Measurements from ENCODE around the gene SSC5D. TPM values are rescaled to one million over a fixed set of nuclear protein-coding genes. Genes with fewer than 3 reads are reported as not detected.
A peak's percentile ranks its signal among the peaks of the same experiment; 100 is the strongest.

Gene SSC5D
- polyA plus RNA-seq (2013): 0.30 TPM

DNA sequence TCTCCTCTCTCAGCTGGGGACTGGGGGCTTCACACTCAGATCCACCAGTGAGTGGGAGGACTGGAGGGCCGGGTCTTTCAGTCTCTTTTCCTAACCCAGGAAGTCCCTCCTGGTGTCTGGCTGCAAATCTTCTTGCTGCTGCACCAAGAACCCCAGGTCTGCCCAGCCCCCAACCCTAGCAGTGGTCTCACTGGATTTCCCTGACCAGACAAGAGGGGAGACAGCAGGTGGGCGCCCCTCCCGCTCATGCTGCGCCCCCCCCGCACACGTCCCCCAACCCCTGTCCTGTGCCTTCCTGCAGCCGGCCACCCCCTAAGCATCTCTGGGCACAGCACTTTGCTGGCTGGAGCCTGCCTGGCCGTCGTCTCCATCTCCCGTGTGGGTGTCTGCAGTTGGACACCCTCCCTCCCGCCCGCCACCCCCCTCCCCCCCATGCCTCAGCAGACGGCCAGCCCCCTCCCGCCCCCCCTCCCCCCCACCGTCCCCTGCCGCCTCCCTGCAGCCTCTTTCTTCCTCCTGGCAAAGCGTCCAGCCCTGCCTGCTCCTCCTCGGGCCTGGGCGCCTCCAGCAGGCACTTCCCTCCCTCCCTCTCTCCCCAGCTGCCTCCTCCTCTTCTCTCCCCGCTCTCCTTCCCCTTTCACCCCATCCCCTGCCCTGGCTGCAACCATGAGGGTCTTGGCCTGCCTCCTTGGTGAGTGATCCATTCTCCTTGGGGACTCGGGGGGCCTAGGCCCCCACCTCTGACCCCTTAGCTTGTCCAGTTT lies at the start of gene SSC5D:
SSC5D (plus strand) TSS at position 513 of the 764 bp plus-strand sequence; CDS start at position 667, 154 bp downstream.
- H3K4me3 ChIP-seq (ENCODE audit: control insufficient read depth in 1 of 7, extremely low read depth in 1 of 7, insufficient read depth in 4 of 7, low read depth in 2 of 7, low read length in 6 of 7): no peak within 1 kb of the TSS
- 37% methylated on average over 9 of the region's 21 CpGs for WGBS (ENCODE audit: insufficient coverage)
- peaks cover 0 to 11% (median 0%) of the 10 kb centered on the region in 4 experiments for H3K36me3 ChIP-seq (ENCODE audit: control insufficient read depth in 4 of 4, insufficient read depth in 4 of 4, low read length in 3 of 4)
- POLR2A ChIA-PET: no interaction called here
- DNase-seq: no peak
- H3K27me3 ChIP-seq (replicated peaks in 2 of 5; ENCODE audit: control insufficient read depth in 4 of 5, insufficient read depth in 5 of 5, low read length in 4 of 5): peaks cover 0 to 15% (median 2%) of the 10 kb centered on the region in 5 experiments
- H3K27ac ChIP-seq (ENCODE audit: insufficient read depth in 1 of 2, low read depth in 1 of 2, low read length in 2 of 2, poor library complexity in 1 of 2, severe bottlenecking in 2 of 2): no peak within 1 kb of the TSS
- CTCF ChIA-PET: interaction anchor here (1.4 to 1.5 kb wide), 2 partner anchors 10 to 21 kb away, joined by 3 to 4 read pairs; no protein-coding TSS in a partner anchor
- no peaks in the 10 kb centered on the region for H3K9me3 ChIP-seq (ENCODE audit: control extremely low read depth in 1 of 5, control insufficient read depth in 4 of 5, insufficient read depth in 2 of 5, low read depth in 1 of 5, low read length in 4 of 5)
- peaks cover 0 to 39% (median 30%) of the 10 kb centered on the region in 4 experiments for H3K4me1 ChIP-seq (ENCODE audit: control extremely low read depth in 1 of 4, control insufficient read depth in 4 of 4, insufficient read depth in 4 of 4, low read length in 3 of 4)

DNA sequence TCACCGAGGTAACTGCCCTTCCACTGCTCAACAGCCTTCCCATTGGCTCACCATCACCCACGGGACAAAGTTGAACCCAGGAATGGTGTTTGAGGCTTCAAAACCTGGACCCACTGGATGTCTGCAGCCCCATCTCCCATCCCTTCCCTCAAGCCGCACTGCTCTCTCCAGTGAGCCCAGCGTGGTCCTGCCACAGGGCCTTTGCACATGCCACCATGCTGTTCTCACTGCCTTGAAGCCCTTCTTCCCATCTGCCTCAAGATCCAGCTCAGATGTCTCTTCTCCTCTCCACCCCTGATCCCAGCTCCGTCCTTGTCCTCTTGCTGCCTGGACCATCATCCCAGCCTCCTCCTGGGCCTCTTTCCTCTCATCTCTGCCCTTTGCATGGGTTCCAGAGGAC lies 49.2 kb upstream of the SSC5D start:
- Histone ChIP-seq H3K36me3 (ENCODE audit: control insufficient read depth in 4 of 4, insufficient read depth in 4 of 4, low read length in 3 of 4) (no peaks in the 10 kb centered on the region), H3K27me3 (replicated peaks in 2 of 5; ENCODE audit: control insufficient read depth in 4 of 5, insufficient read depth in 5 of 5, low read length in 4 of 5) (peaks cover 3 to 83% (median 42%) of the 10 kb centered on the region in 5 experiments), H3K27ac (ENCODE audit: insufficient read depth in 1 of 2, low read depth in 1 of 2, low read length in 2 of 2, poor library complexity in 1 of 2, severe bottlenecking in 2 of 2) (no peak overlapping the region), H3K4me1 (ENCODE audit: control extremely low read depth in 1 of 4, control insufficient read depth in 4 of 4, insufficient read depth in 4 of 4, low read length in 3 of 4) (peaks cover 0 to 34% (median 28%) of the 10 kb centered on the region in 4 experiments), H3K9me3 (ENCODE audit: control extremely low read depth in 1 of 5, control insufficient read depth in 4 of 5, insufficient read depth in 2 of 5, low read depth in 1 of 5, low read length in 4 of 5) (no peaks in the 10 kb centered on the region), H3K4me3 (ENCODE audit: control insufficient read depth in 1 of 7, extremely low read depth in 1 of 7, insufficient read depth in 4 of 7, low read depth in 2 of 7, low read length in 6 of 7) (no peak overlapping the region)
- DNase-seq: no peak
- ChIA-PET CTCF (interaction anchor here (0.7 kb wide), 1 partner anchor 160 kb away, joined by 3 read pairs; no protein-coding TSS in a partner anchor), POLR2A (no interaction called here)
- WGBS (ENCODE audit: insufficient coverage): 93% methylated on average over 5 of the region's 5 CpGs

DNA sequence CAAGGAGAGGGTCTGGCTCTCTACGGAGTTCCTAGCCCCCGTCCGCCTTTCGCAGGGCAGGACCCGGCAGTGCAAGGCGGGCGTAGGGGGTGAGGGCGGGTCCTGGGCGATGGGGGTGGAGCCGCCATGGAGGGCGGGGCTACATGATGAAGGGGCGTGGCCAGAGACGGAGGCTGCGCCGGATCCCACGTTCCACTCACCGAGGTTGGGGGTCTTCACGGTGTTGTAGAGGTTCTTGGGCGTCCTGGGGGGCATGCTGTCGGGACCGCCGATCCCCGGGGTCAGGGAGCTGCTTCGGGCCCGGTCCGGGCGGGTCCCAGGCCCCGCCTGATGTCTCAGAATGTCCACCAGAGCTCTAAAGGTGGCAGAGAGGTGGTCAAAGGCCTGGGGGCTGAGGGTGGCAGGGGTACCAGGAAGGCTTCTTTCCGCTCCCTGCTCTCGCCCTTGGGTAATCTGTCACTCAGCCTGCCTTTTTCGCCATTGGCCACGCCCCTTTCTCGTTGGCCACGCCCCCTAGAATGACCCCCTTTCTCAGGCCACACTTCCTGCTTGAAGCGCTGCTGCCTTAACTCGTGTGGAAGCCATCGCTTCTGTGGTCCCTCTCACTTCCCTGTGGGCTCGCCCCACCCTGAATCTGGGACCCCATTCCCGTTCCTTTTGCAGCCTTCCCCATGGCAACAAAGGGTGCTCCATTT lies 47.7 kb upstream of the SSC5D start:
- ChIA-PET POLR2A (no interaction called here), CTCF (no interaction called here)
- Histone ChIP-seq H3K27ac (ENCODE audit: insufficient read depth in 1 of 2, low read depth in 1 of 2, low read length in 2 of 2, poor library complexity in 1 of 2, severe bottlenecking in 2 of 2) (no peak overlapping the region), H3K4me1 (ENCODE audit: control extremely low read depth in 1 of 4, control insufficient read depth in 4 of 4, insufficient read depth in 4 of 4, low read length in 3 of 4) (peaks cover 0 to 34% (median 28%) of the 10 kb centered on the region in 4 experiments), H3K27me3 (replicated peaks in 2 of 5; ENCODE audit: control insufficient read depth in 4 of 5, insufficient read depth in 5 of 5, low read length in 4 of 5) (peaks cover 3 to 87% (median 50%) of the 10 kb centered on the region in 5 experiments), H3K9me3 (ENCODE audit: control extremely low read depth in 1 of 5, control insufficient read depth in 4 of 5, insufficient read depth in 2 of 5, low read depth in 1 of 5, low read length in 4 of 5) (no peaks in the 10 kb centered on the region), H3K4me3 (ENCODE audit: control insufficient read depth in 1 of 7, extremely low read depth in 1 of 7, insufficient read depth in 4 of 7, low read depth in 2 of 7, low read length in 6 of 7) (no peak overlapping the region), H3K36me3 (ENCODE audit: control insufficient read depth in 4 of 4, insufficient read depth in 4 of 4, low read length in 3 of 4) (no peaks in the 10 kb centered on the region)
- no peak for DNase-seq
- 10% methylated on average over 27 of the region's 39 CpGs for WGBS (ENCODE audit: insufficient coverage)

DNA sequence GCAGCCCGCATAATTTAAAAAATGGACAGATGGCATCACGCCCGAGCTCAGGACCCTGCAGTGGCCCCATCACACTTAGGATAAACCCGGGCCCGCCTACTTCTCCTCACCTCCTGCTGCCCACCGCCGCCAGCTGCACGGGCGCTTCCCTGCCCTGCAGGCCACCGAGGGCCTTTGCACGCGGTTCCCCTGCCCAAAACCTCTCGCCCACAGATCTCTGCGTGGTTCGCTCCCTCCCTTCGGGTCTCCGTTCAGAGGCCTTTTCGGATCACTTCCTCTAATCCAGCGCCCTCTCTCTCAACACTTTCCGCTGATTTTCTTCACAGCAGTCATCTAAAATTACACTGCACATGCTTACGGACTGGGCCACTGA lies 46.9 kb upstream of the SSC5D start:
- ChIA-PET CTCF (no interaction called here), POLR2A (no interaction called here)
- Histone ChIP-seq H3K4me3 (ENCODE audit: control insufficient read depth in 1 of 7, extremely low read depth in 1 of 7, insufficient read depth in 4 of 7, low read depth in 2 of 7, low read length in 6 of 7) (no peak overlapping the region), H3K36me3 (ENCODE audit: control insufficient read depth in 4 of 4, insufficient read depth in 4 of 4, low read length in 3 of 4) (no peaks in the 10 kb centered on the region), H3K27ac (ENCODE audit: insufficient read depth in 1 of 2, low read depth in 1 of 2, low read length in 2 of 2, poor library complexity in 1 of 2, severe bottlenecking in 2 of 2) (no peak overlapping the region), H3K4me1 (ENCODE audit: control extremely low read depth in 1 of 4, control insufficient read depth in 4 of 4, insufficient read depth in 4 of 4, low read length in 3 of 4) (peaks cover 0 to 34% (median 28%) of the 10 kb centered on the region in 4 experiments), H3K9me3 (ENCODE audit: control extremely low read depth in 1 of 5, control insufficient read depth in 4 of 5, insufficient read depth in 2 of 5, low read depth in 1 of 5, low read length in 4 of 5) (no peaks in the 10 kb centered on the region), H3K27me3 (replicated peaks in 2 of 5; ENCODE audit: control insufficient read depth in 4 of 5, insufficient read depth in 5 of 5, low read length in 4 of 5) (peaks cover 3 to 93% (median 52%) of the 10 kb centered on the region in 5 experiments)
- 1% methylated on average over 20 of the region's 21 CpGs for WGBS (ENCODE audit: insufficient coverage)
- peak; percentile 46 to 83 (median 80) for DNase-seq

DNA sequence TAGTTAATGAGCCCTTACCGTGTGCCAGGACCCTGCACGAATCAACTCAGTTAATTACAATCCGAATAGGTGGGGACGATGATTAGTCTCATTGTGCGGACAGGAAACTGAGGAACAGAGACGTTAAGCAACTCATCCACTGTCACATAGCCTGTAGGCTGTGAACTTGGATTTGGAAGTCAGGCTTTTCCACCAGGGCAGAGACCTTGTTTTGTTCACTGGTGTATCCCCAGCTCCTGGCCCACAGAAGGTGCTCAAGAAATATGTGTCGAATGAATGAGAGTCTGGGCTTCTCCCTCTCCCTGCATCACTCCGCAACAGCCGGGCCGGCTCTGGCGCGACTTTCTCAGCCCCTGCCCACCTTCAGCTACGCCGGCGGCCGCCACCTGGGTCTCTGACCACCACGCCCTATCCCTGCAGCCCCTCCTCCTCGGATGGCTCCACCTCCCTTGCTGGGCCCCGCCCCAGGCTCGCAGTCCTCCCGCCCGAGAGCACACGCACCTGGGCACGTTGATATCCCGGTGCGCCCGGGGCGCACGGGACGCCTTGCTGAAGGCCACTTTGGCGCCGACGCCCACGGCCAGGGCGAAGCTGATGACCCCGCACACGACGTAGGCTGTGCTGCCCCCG lies 46.4 kb upstream of the SSC5D start:
- no peak overlapping the region for H3K4me3 ChIP-seq (ENCODE audit: control insufficient read depth in 1 of 7, extremely low read depth in 1 of 7, insufficient read depth in 4 of 7, low read depth in 2 of 7, low read length in 6 of 7)
- H3K27me3 ChIP-seq (replicated peaks in 2 of 5; ENCODE audit: control insufficient read depth in 4 of 5, insufficient read depth in 5 of 5, low read length in 4 of 5): peaks cover 3 to 94% (median 52%) of the 10 kb centered on the region in 5 experiments
- POLR2A ChIA-PET: interaction anchor here (1.8 kb wide), 1 partner anchor 34 kb away, joined by 7 read pairs; the partner anchor contains the start of gene UBE2S
- H3K27ac ChIP-seq (ENCODE audit: insufficient read depth in 1 of 2, low read depth in 1 of 2, low read length in 2 of 2, poor library complexity in 1 of 2, severe bottlenecking in 2 of 2): no peak overlapping the region
- 2% methylated on average over 38 of the region's 39 CpGs for WGBS (ENCODE audit: insufficient coverage)
- CTCF ChIA-PET: no interaction called here
- no peaks in the 10 kb centered on the region for H3K36me3 ChIP-seq (ENCODE audit: control insufficient read depth in 4 of 4, insufficient read depth in 4 of 4, low read length in 3 of 4)
- DNase-seq: no peak
- H3K4me1 ChIP-seq (ENCODE audit: control extremely low read depth in 1 of 4, control insufficient read depth in 4 of 4, insufficient read depth in 4 of 4, low read length in 3 of 4): peaks cover 0 to 34% (median 28%) of the 10 kb centered on the region in 4 experiments
- no peaks in the 10 kb centered on the region for H3K9me3 ChIP-seq (ENCODE audit: control extremely low read depth in 1 of 5, control insufficient read depth in 4 of 5, insufficient read depth in 2 of 5, low read depth in 1 of 5, low read length in 4 of 5)

DNA sequence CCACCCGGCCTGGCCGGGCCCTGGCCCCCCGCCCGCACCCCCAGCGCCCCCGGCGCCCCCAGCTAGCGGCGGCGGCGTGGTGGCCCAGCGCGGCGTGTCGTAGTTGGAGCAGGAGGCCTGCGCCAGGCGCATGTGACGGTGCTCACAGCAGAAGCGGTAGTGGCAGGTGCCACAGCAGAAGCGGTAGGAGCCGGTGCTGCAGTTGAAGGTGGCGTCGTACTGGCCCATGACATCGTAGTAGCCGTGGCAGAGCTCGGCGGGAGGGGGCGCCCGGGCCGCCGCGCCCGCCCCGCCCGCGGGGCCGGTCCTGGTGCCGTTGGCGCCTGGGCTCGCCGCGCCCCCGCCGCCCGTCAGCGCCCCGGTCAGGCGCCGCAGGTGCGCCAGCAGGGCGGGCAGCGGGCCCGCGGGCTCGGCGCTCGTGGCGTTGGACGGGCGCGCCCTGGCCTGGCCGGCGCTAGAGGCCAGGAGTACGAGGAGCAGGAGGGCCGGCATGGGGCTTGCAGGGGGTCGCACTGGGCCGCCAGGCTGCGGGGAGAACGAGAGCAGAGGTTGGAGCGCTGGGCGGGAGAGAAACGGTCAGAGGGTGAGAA lies 45.8 kb upstream of the SSC5D start:
- WGBS (ENCODE audit: insufficient coverage): 1% methylated on average over 53 of the region's 72 CpGs
- Histone ChIP-seq H3K4me1 (ENCODE audit: control extremely low read depth in 1 of 4, control insufficient read depth in 4 of 4, insufficient read depth in 4 of 4, low read length in 3 of 4) (peaks cover 0 to 34% (median 28%) of the 10 kb centered on the region in 4 experiments), H3K4me3 (ENCODE audit: control insufficient read depth in 1 of 7, extremely low read depth in 1 of 7, insufficient read depth in 4 of 7, low read depth in 2 of 7, low read length in 6 of 7) (no peak overlapping the region), H3K36me3 (ENCODE audit: control insufficient read depth in 4 of 4, insufficient read depth in 4 of 4, low read length in 3 of 4) (no peaks in the 10 kb centered on the region), H3K27ac (ENCODE audit: insufficient read depth in 1 of 2, low read depth in 1 of 2, low read length in 2 of 2, poor library complexity in 1 of 2, severe bottlenecking in 2 of 2) (no peak overlapping the region), H3K9me3 (ENCODE audit: control extremely low read depth in 1 of 5, control insufficient read depth in 4 of 5, insufficient read depth in 2 of 5, low read depth in 1 of 5, low read length in 4 of 5) (no peaks in the 10 kb centered on the region), H3K27me3 (replicated peaks in 2 of 5; ENCODE audit: control insufficient read depth in 4 of 5, insufficient read depth in 5 of 5, low read length in 4 of 5) (peaks cover 3 to 95% (median 49%) of the 10 kb centered on the region in 5 experiments)
- DNase-seq: peak in 2 of 3 donors; percentile 70 to 77
- ChIA-PET CTCF (no interaction called here), POLR2A (interaction anchor here (1.8 kb wide), 1 partner anchor 35 kb away, joined by 7 read pairs; the partner anchor contains the start of gene UBE2S)
